GM11168 (cell line): Measurements from ENCODE around the gene KLHDC7B.
"Not testable (repeated sequence)": the region's sequence is repeated elsewhere in the genome, so short reads cannot be mapped to it uniquely, and the experiment has no call there.

ENCODE experiments used
- in situ Hi-C: fragments of 300-500 bp; cut with MboI; formaldehyde crosslinking; loops from one replicate; pipeline ENCODE4 v1.12.0; 2022; ENCODE audit warnings: low sequenced_read_pairs; ENCODE audit not compliant: unreplicated experiment

Gene KLHDC7B

GRCh38 chr22:50516891-50517290 is 28.8 kb upstream of the KLHDC7B start:
- in situ Hi-C loops = no loop called here

GRCh38 chr22:50517495-50518260 is 28.0 kb upstream of the KLHDC7B start:
- in situ Hi-C loops = no loop called here

- in situ Hi-C loops = no loop called here
Observed at GRCh38 chr22:50518606-50519005, 27.1 kb upstream of the KLHDC7B start.

GRCh38 chr22:50519151-50519550 is 26.5 kb upstream of the KLHDC7B start:
- in situ Hi-C loops = no loop called here

GRCh38 chr22:50520184-50520583 is 25.5 kb upstream of the KLHDC7B start:
- in situ Hi-C loops = not testable (repeated sequence)

- in situ Hi-C loops = no loop called here
Observed at GRCh38 chr22:50520826-50521453, 24.8 kb upstream of the KLHDC7B start.

GRCh38 chr22:50521710-50522109 is 24.0 kb upstream of the KLHDC7B start:
- in situ Hi-C loops = no loop called here

- in situ Hi-C loops = no loop called here
Observed at GRCh38 chr22:50522208-50522805, 23.4 kb upstream of the KLHDC7B start.

- in situ Hi-C loops = no loop called here
Observed at GRCh38 chr22:50522806-50523438, 22.8 kb upstream of the KLHDC7B start.

- in situ Hi-C loops = no loop called here
Observed at GRCh38 chr22:50523458-50523805, 22.3 kb upstream of the KLHDC7B start.

- in situ Hi-C loops = no loop called here
Observed at GRCh38 chr22:50523806-50524675, 21.7 kb upstream of the KLHDC7B start.

GRCh38 chr22:50524676-50525103 is 21.0 kb upstream of the KLHDC7B start:
- in situ Hi-C loops = no loop called here

GRCh38 chr22:50525104-50525857 is 20.4 kb upstream of the KLHDC7B start, which contains the start of gene SCO2:
TSS of gene SCO2 (minus strand) at chr22:50525598. CDS start at chr22:50524411, 1,187 bp downstream.
- in situ Hi-C loops = no loop called here

- in situ Hi-C loops = no loop called here
Observed at GRCh38 chr22:50525858-50526107, 19.9 kb upstream of the KLHDC7B start.

- in situ Hi-C loops = no loop called here
Observed at GRCh38 chr22:50526108-50526833, 19.4 kb upstream of the KLHDC7B start.

- in situ Hi-C loops = no loop called here
Observed at GRCh38 chr22:50526834-50527801, 18.6 kb upstream of the KLHDC7B start.

GRCh38 chr22:50527921-50528681 is 17.6 kb upstream of the KLHDC7B start:
- in situ Hi-C loops = no loop called here
